GM12801 (cell line): ENCODE measurements around the gene ERICH6B.

Experiments used
- TF ChIP-seq, protein P1 (sequence below): IDR thresholded peaks from one replicate; pipeline ENCODE4 v1.5.1; 2011; ENCODE audit warnings: control low read depth; ENCODE audit not compliant: insufficient read length; ENCODE audit errors: extremely low read depth

ERICH6B gene

DNA sequence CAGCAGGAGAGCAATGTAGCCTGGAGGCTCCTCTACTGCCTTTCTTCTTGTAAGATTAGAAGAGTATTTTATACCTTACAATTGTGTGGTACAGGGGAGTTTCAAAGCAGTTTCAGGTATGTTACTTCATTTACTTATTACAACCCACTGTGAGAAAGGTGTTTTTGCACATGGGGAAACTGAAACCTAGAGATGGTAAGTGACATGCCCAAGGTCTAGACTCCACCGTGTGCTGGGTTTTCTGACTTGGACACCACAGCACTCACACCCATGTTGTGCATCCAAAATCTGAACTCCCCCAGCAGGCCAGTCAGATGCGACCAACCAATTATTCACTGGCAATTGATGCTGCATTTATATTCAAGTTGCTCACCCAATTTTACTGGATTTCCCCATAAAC is 22.8 kb downstream of the ERICH6B start:
- TF ChIP-seq, protein P1, sequence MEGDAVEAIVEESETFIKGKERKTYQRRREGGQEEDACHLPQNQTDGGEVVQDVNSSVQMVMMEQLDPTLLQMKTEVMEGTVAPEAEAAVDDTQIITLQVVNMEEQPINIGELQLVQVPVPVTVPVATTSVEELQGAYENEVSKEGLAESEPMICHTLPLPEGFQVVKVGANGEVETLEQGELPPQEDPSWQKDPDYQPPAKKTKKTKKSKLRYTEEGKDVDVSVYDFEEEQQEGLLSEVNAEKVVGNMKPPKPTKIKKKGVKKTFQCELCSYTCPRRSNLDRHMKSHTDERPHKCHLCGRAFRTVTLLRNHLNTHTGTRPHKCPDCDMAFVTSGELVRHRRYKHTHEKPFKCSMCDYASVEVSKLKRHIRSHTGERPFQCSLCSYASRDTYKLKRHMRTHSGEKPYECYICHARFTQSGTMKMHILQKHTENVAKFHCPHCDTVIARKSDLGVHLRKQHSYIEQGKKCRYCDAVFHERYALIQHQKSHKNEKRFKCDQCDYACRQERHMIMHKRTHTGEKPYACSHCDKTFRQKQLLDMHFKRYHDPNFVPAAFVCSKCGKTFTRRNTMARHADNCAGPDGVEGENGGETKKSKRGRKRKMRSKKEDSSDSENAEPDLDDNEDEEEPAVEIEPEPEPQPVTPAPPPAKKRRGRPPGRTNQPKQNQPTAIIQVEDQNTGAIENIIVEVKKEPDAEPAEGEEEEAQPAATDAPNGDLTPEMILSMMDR, result no peak

DNA sequence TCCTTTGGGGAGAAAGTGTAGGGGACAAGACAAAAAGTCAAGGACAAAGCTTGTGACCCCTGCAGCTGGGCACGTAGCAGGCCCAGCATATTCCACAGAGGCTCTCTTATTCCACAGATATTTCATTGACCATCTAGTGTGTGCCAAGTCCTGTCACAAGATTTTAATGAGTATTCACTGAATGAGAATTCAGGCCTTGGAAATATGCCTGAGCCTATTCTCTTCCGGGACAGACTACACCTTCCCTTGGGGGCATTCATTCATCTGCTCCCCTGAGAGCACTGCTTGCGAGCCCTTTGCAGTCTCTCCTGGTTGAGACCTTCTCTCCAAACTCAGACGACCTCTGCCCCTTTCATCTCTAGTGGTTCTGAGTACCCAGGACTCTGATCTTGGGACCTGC is 25.5 kb downstream of the ERICH6B start:
- TF ChIP-seq, protein P1, result no peak

DNA sequence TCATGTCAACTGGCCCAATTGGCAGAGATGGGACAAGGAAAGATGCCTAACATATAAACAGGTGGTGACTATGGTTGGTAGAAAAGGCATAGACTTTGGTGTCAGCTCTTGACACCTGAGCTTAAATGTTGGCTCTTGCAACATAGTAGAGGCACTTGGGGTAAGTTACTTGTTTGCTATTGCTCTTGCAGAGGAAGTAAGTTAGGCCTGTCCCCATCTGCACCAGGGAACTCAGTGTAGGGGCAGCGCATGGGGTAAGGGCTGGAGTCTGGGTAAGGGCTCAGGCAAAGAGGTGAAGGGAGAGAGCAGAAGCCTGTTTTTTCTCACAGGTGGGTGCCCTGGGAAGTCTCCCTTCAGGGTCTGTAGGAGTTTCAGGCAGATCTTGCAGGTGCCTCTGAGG is 27.6 kb downstream of the ERICH6B start:
- TF ChIP-seq, protein P1, result no peak

DNA sequence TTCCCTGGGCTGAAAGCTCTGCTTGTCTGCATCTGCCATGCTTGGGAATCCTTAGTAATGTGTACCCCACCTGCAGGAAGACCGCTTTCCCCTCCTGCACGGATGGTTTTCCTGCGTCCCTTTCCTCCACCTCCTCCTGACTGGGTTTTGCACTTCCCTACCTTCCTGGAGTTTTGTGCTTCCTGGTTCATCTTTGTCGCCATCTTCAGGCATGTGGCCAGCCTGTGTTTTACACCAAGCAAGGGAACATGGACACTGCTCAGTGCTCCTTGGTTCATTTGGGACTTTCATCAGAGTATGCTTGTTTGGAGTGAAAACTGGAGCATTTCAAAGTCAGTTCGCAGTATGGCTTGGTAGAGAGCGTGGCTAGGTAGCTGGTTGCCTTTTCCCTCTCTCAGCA is 30.7 kb downstream of the ERICH6B start:
- TF ChIP-seq, protein P1, result no peak

DNA sequence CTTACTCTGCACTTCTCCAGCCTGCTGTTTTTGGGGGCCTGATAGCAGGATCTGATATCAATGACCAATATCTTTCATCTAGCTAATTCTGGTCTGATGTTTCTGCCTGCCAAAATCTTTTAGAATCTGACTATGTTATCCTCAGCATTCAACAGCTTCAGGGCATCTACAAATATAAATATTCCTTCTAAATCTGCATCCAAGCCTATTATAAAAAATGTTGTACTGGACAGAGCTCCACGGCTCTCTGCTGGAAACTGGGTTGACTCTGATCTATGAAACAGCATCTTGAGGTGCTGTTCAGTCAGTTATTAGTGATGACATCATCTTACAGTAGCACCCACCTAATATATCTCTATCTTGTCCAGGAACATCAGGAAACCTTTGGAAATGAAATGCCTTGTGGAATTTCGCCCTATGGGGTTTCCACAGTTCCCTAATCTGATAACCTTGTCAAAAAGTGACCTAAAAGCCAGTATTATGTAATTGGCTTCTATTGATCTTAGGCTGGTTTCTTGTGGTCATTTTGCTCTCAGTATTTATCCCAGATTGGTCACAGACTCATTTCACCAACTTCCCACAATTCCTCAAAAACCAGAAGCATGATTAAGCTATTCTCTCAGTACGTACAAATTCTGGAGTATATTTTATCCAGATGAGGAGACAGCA is 33.0 kb downstream of the ERICH6B start:
- TF ChIP-seq, protein P1, result no peak

DNA sequence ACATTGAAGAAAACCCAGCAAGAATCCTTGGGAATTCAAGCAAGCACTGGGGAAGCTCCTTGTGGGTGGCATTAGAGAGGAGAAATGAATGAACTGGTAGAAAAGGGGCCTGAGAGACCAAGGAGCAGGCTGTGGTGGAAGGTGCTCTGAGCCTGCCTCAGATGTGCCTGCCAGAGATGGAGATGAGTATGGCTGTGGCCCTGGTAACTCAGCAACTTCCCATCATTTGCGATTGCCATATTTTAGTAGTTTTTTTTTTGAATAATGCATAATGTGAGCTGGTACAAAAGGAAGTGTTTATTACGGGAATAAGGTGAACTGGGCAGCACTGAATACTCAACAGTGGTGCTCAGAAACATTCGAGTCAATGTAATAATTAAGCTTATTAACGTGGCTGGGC is 39.1 kb downstream of the ERICH6B start:
- TF ChIP-seq, protein P1, result no peak

DNA sequence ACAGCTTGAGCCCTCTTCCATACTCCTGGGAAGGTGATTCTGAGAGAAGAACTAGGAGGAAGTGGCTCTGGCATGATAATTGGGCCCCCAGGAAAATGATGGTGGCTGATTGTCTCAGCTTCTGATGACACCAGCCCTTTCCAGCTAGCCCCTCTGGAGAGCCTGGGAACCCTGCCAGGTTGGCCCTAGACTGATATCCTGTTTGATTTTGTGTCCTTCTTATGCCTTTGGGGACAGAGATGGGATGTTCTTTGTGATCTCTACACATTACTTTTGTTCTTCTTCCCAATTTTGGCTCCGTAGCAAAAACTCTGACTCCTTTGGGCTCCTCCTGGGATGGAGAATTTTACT is 39.7 kb downstream of the ERICH6B start:
- TF ChIP-seq, protein P1, result no peak
